NCI-H2196 (cell line): ENCODE data around the gene RAI1.
"Not testable (repeated sequence)": the region's sequence is repeated elsewhere in the genome, so short reads cannot be mapped to it uniquely, and the experiment has no call there.

ENCODE experiments used
- DNase-seq: peaks from one replicate; lab custom pipeline; 2025; ENCODE audit not compliant: unreplicated experiment; lab: John Stamatoyannopoulos, UW

Gene RAI1

DNA sequence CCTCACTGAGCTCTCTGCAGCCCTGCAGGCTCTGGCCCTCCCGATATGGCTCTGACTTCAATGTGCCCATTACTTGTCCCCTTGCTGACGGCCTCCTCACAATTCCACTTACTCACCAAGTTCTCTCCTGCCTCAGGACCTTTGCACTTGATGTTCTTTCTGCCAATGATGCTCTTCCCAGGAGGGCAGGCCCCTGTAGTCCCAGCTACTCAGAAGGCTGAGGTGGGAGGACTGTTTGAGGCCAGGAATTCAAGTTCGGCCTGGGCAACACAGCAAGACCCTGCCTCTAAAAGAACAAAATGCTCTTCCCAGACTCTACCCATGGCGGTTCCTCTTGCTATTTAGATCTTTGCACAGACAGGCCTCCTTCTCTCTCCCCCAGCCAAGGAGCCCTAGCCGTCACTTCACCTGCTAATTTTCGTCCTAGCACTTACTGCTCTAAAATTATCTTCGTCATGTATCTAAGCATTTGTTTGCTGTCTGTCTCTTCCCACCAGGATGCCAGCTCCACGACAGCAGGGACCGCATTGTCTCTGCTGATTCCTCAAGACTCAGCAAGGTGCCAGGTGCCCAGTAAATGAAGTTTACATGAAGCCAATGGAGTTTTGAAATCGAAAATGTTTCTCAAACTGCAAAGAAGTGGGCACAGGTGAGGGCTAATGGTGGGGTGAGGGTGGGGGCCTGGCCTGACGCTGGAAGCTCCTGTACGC, 626 bp upstream of the RAI1 start:
- no peak for DNase-seq

- no peak for DNase-seq
Observed at GRCh38 chr17:17681744-17682292, 560 bp downstream of the RAI1 start.

DNA sequence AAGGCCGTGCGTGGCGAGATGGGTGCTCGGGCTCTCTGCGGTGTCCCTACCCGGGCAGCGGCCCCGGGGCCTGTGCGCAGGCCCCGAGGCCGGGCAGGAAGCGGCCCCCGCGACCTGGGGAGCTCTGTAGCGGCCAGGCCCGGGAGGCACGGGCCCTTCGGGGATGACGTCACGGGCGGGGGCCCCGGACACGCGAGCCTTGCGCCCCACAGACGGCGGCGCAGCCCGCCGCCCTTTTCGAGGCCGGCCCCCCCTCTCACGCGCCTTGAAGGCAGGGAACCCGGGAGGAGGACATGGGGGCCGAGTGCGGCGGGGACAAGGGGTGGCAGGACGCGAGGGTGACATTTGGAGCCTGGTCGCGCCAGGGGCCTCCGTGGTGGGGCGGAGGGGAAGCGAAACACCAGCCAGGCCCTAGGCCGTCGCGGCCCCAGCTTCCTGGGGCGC, 1.1 kb downstream of the RAI1 start:
- no peak for DNase-seq

- peak; percentile 30 for DNase-seq
Observed at GRCh38 chr17:17682737-17683680, 1.8 kb downstream of the RAI1 start.

GRCh38 chr17:17683710-17684365, 2.6 kb downstream of the RAI1 start:
- DNase-seq: no peak

- DNase-seq: peak; percentile 68
Observed at GRCh38 chr17:17684906-17685774, 3.9 kb downstream of the RAI1 start.

- DNase-seq: peak; percentile 43
Observed at GRCh38 chr17:17685775-17686291, 4.6 kb downstream of the RAI1 start.

DNA sequence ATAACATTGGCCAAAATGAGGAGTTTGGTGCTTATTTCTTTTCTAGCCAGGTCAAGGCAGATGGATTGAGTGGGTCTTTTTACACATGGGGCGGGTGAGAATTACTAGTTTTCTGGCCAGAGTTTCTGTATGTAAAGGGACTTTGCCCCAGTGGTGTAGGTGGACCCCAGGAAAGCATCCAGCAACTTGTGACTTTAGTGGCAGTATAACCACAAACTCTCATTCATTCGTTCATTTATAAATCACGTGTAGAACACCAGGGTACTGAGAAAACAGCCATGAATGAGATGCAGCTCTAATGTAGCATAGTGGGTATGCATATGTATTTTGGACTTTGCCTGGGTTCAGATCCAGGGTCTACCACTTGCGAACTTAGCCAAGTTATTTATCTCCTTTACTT, 8.1 kb downstream of the RAI1 start:
- no peak for DNase-seq

- not testable (repeated sequence) for DNase-seq
Observed at GRCh38 chr17:17690233-17690632, 9.0 kb downstream of the RAI1 start.

DNA sequence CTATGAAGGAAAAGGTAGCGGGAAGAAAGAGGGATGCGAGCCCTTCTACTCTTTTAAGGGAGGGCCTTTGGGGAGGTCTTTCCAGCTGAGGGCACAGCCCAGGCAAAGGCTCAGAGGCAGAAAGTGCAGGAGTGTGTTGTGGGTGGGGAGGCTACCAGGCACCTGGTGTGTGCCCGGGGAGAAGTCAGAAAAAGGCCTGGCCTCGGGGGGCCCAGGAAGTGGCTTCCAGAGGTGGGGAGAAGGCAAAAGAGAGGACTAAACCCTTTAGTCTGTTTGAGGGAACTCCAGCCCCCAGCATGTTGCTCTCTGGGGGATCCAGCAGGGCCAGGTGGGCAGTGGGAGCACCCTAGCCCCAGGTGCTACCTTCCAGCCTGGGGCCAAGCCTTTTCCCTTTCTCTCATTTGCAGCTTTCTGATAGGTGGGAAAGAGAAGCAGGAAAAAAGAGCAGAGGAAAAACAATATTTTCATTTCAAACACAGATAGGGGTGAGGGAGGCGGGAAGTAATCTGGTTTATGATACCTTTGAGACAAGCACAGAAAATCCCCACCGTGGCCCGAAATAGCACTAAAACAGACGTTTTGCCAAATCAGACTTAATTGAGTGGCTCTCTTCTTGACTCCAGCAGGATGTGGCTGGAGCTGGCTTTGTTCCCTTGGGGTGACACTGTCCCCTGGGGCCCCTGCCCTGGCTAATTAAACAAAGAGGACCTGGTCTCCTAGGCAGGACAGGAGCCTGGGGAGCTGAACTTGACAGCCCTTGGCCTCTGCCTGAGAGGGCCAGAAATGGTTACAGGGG, 10.4 kb downstream of the RAI1 start:
- no peak for DNase-seq

- DNase-seq: peak; percentile 23
Observed at GRCh38 chr17:17692353-17693252, 11.3 kb downstream of the RAI1 start.

GRCh38 chr17:17693253-17694168, 12.3 kb downstream of the RAI1 start:
- DNase-seq: peak; percentile 67

GRCh38 chr17:17694169-17695081, 13.2 kb downstream of the RAI1 start:
- DNase-seq: peak; percentile 62

- DNase-seq: no peak
Observed at GRCh38 chr17:17696085-17696484, 14.8 kb downstream of the RAI1 start.

- DNase-seq: no peak
Observed at GRCh38 chr17:17696882-17697633, 15.8 kb downstream of the RAI1 start.
